Neural cell (in vitro differentiated cells): ENCODE results near the gene KDM1B.

Experiments
- EP300 ChIP-seq: fragments of 450-650 bp; conservative IDR thresholded peaks from 2 replicates; pipeline ENCODE4 v1.6.1; 2014; ENCODE audit warnings: antibody characterized with exemption, mild to moderate bottlenecking, moderate library complexity; ENCODE audit not compliant: poor library complexity, severe bottlenecking
- EZH2 ChIP-seq: fragments of 200-600, 300-800 bp; shearing (Covaris generic), sonication (generic); IDR thresholded peaks from 2 replicates; pipeline ENCODE4 v1.6.1; 2014; ENCODE audit warnings: antibody characterized with exemption, low read length, borderline replicate concordance, mild to moderate bottlenecking; ENCODE audit not compliant: insufficient read depth, poor library complexity, severe bottlenecking
- POLR2AphosphoS5 ChIP-seq: IDR thresholded peaks from 2 replicates; pipeline ENCODE4 v1.6.1; 2012
- TAF1 ChIP-seq: IDR thresholded peaks from 2 replicates; pipeline ENCODE4 v1.6.1; 2012; ENCODE audit warnings: low read depth
- TF ChIP-seq, protein P1 (sequence below): fragments of 450-650 bp; IDR thresholded peaks from 2 replicates; pipeline ENCODE4 v1.5.1; 2014; ENCODE audit warnings: antibody characterized with exemption, mild to moderate bottlenecking, moderate library complexity; ENCODE audit not compliant: poor library complexity, severe bottlenecking
- TF ChIP-seq, protein P2 (sequence below): IDR thresholded peaks from 2 replicates; pipeline ENCODE4 v1.6.1; 2012; ENCODE audit warnings: borderline replicate concordance

DNA sequence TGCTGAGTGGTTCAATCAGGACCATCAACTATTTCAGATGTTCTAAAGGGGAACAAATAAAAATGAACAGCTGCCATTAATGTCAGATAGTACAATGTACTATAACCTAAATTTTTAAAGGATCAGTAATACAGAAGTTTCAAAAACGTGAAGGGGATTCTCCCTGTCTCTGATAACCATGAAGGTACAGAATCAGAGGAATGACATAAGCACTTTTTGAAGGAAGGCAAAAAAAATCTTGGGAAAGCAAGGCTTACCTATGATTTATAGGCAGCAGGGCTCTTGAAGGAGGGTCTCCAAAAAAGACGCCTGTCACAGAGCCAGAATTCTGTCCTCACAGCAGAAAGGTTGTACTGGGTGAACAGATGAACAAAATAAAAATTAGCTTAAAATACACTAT, 89.0 kb downstream of the KDM1B start:
- TF ChIP-seq, protein P1, sequence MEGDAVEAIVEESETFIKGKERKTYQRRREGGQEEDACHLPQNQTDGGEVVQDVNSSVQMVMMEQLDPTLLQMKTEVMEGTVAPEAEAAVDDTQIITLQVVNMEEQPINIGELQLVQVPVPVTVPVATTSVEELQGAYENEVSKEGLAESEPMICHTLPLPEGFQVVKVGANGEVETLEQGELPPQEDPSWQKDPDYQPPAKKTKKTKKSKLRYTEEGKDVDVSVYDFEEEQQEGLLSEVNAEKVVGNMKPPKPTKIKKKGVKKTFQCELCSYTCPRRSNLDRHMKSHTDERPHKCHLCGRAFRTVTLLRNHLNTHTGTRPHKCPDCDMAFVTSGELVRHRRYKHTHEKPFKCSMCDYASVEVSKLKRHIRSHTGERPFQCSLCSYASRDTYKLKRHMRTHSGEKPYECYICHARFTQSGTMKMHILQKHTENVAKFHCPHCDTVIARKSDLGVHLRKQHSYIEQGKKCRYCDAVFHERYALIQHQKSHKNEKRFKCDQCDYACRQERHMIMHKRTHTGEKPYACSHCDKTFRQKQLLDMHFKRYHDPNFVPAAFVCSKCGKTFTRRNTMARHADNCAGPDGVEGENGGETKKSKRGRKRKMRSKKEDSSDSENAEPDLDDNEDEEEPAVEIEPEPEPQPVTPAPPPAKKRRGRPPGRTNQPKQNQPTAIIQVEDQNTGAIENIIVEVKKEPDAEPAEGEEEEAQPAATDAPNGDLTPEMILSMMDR, result no peak
- no peak for TF ChIP-seq TAF1
- TF ChIP-seq, protein P2, sequence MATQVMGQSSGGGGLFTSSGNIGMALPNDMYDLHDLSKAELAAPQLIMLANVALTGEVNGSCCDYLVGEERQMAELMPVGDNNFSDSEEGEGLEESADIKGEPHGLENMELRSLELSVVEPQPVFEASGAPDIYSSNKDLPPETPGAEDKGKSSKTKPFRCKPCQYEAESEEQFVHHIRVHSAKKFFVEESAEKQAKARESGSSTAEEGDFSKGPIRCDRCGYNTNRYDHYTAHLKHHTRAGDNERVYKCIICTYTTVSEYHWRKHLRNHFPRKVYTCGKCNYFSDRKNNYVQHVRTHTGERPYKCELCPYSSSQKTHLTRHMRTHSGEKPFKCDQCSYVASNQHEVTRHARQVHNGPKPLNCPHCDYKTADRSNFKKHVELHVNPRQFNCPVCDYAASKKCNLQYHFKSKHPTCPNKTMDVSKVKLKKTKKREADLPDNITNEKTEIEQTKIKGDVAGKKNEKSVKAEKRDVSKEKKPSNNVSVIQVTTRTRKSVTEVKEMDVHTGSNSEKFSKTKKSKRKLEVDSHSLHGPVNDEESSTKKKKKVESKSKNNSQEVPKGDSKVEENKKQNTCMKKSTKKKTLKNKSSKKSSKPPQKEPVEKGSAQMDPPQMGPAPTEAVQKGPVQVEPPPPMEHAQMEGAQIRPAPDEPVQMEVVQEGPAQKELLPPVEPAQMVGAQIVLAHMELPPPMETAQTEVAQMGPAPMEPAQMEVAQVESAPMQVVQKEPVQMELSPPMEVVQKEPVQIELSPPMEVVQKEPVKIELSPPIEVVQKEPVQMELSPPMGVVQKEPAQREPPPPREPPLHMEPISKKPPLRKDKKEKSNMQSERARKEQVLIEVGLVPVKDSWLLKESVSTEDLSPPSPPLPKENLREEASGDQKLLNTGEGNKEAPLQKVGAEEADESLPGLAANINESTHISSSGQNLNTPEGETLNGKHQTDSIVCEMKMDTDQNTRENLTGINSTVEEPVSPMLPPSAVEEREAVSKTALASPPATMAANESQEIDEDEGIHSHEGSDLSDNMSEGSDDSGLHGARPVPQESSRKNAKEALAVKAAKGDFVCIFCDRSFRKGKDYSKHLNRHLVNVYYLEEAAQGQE, result no peak
- no peak for TF ChIP-seq POLR2AphosphoS5
- TF ChIP-seq EP300, result no peak
- TF ChIP-seq EZH2, result no peak
